ENCODE data around the gene MRPL45. TPM values are rescaled to one million over a fixed set of nuclear protein-coding genes. Genes with fewer than 3 reads are reported as not detected.
A peak's percentile ranks its signal among the peaks of the same experiment; 100 is the strongest.

MRPL45 gene
- total and polyA plus RNA-seq, 4 donors: 16.3 to 36.0 (median 23.1) TPM

- Histone ChIP-seq H3K4me3 (no peak overlapping the region), H3K9ac (ENCODE audit: insufficient read depth in 1 of 2, low read length in 2 of 2) (no peak overlapping the region), H3K36me3 (ENCODE audit: control insufficient read depth in 4 of 4, insufficient read depth in 4 of 4, low read length in 4 of 4) (peaks cover 5 to 14% (median 10%) of the 10 kb centered on the region in 4 donors), H3K9me3 (ENCODE audit: control insufficient read depth in 4 of 4, insufficient read depth in 3 of 4, low read length in 3 of 4) (no peaks in the 10 kb centered on the region), H3K4me1 (ENCODE audit: control insufficient read depth in 5 of 5, insufficient read depth in 5 of 5, low read length in 5 of 5) (peaks cover 0 to 18% (median 0%) of the 10 kb centered on the region in 5 donors), H3K27ac (ENCODE audit: low read depth in 1 of 2, low read length in 1 of 2) (no peak overlapping the region), H3K27me3 (ENCODE audit: control insufficient read depth in 3 of 3, insufficient read depth in 3 of 3, low read length in 2 of 3) (no peaks in the 10 kb centered on the region)
- no peak for ATAC-seq (ENCODE audit: insufficient read depth, low FRiP score)
- 91 to 92% methylated on average over 2 of the region's 2 CpGs for WGBS, 2 donors
- no peak for TF ChIP-seq CTCF (IDR thresholded peaks at IDR 0.05; ENCODE audit: control extremely low read depth, extremely low read depth)
- no peak for DNase-seq
Measured at GRCh38 chr17:38324772-38325171, 27.8 kb downstream of the MRPL45 start.

DNA sequence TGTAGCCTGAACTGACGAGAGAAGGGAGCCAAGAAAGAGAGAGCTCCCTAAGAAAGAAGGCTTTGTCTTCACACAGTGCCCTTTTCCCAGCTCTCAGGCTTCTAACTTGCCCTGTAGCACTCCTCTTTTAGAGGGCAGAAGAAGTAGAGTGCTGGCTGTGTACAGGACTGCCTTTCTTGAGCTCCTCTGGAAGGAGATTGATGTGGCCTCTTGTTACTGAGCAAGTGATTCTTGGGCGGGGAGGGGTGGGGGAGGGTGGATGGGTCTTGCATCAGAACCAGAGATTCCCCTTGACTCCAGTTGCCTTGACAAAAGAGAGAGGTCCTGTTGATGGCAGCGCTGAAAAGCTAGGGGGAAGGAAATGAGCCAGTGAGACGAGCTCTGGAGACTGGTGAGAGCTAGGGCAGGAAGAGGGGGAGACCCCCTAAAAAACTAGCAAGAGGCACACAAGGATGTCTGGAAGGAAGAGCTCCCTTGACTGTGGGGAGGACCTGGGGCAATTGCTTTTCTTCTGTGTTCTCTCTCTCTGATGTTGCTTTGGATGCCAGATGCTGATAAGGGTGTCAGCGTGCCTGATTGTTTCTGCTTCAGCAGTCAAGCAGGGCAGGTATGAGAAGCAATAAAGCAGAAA, 28.4 kb downstream of the MRPL45 start:
- no peak for ATAC-seq (ENCODE audit: insufficient read depth, low FRiP score)
- WGBS, 2 donors: 33 to 51% methylated on average over 5 of the region's 5 CpGs
- peak in 1 of 3 donors; percentile 53 for DNase-seq
- H3K36me3 ChIP-seq (ENCODE audit: control insufficient read depth in 4 of 4, insufficient read depth in 4 of 4, low read length in 4 of 4): peaks cover 5 to 14% (median 9%) of the 10 kb centered on the region in 4 donors
- TF ChIP-seq CTCF (IDR thresholded peaks at IDR 0.05; ENCODE audit: control extremely low read depth, extremely low read depth): no peak
- peaks cover 0 to 18% (median 0%) of the 10 kb centered on the region in 5 donors for H3K4me1 ChIP-seq (ENCODE audit: control insufficient read depth in 5 of 5, insufficient read depth in 5 of 5, low read length in 5 of 5)
- H3K27ac ChIP-seq (ENCODE audit: low read depth in 1 of 2, low read length in 1 of 2): no peak overlapping the region
- H3K4me3 ChIP-seq: no peak overlapping the region
- no peaks in the 10 kb centered on the region for H3K27me3 ChIP-seq (ENCODE audit: control insufficient read depth in 3 of 3, insufficient read depth in 3 of 3, low read length in 2 of 3)
- no peaks in the 10 kb centered on the region for H3K9me3 ChIP-seq (ENCODE audit: control insufficient read depth in 4 of 4, insufficient read depth in 3 of 4, low read length in 3 of 4)
- no peak overlapping the region for H3K9ac ChIP-seq (ENCODE audit: insufficient read depth in 1 of 2, low read length in 2 of 2)

DNA sequence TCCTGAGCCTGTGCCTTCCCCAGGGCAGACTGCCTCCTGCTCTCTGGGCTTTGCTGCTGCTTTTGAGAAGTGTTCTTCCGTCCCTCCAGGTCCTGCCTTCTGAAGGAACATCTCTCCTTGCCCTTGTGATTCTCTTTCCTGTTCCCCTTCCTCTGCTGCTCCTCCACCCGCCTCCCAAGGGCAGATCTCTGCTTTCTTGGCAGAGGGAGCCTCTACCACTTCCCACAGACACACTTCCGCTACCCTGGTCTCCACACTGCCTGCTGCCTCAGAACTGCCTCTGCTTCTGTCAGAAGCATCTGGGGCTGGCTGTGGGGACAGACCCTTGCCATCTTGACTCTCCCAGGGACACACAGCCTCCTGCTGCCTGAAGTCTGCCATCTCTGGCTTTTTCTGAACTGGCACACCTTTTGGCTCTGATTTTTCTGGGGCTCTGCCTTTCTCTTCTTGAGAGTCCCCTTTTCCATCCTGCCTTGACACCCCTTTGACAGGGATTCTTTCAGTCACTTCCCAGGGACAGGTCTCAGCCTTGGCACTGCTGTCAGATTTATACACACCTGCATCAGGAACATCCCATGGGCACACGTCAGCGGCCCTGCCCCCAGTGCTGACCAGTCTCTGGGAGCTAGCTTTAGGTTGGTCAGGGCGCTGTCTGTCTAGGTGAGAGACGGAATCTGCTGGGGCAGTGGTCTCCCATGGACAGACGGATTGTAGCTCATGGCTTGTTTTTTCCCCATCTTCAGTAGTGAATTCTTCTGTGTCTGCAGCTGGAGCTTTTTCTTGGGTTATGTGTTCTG, 30.2 kb downstream of the MRPL45 start:
- no peaks in the 10 kb centered on the region for H3K27me3 ChIP-seq (ENCODE audit: control insufficient read depth in 3 of 3, insufficient read depth in 3 of 3, low read length in 2 of 3)
- H3K4me3 ChIP-seq: no peak overlapping the region
- H3K9me3 ChIP-seq (ENCODE audit: control insufficient read depth in 4 of 4, insufficient read depth in 3 of 4, low read length in 3 of 4): no peaks in the 10 kb centered on the region
- 60 to 73% methylated on average over 8 of the region's 8 CpGs for WGBS, 2 donors
- DNase-seq (peak in 1 of 3 donors; percentile 40), ATAC-seq (ENCODE audit: insufficient read depth, low FRiP score) (no peak)
- peaks cover 0 to 12% (median 0%) of the 10 kb centered on the region in 5 donors for H3K4me1 ChIP-seq (ENCODE audit: control insufficient read depth in 5 of 5, insufficient read depth in 5 of 5, low read length in 5 of 5)
- TF ChIP-seq CTCF (IDR thresholded peaks at IDR 0.05; ENCODE audit: control extremely low read depth, extremely low read depth): no peak
- H3K27ac ChIP-seq (ENCODE audit: low read depth in 1 of 2, low read length in 1 of 2): peak overlapping the region in 1 of 2 donors; percentile 24
- H3K9ac ChIP-seq (ENCODE audit: insufficient read depth in 1 of 2, low read length in 2 of 2): peak overlapping the region in 1 of 2 donors; percentile 19
- H3K36me3 ChIP-seq (ENCODE audit: control insufficient read depth in 4 of 4, insufficient read depth in 4 of 4, low read length in 4 of 4): peaks cover 0 to 14% (median 5%) of the 10 kb centered on the region in 4 donors

Data from lung (tissue), 12 donors.